ENCODE data around the gene ADAP2.

GRCh38 chr17:30954046-30954830 lies 32.5 kb downstream of the ADAP2 start:
- TF ChIP-seq CTCF (IDR thresholded peaks at IDR 0.05 in 4 of 5, conservative IDR thresholded peaks at IDR 0.05 in 1 of 5) (no peak), POLR2A (IDR thresholded peaks at IDR 0.05) (no peak)
